Measurements from ENCODE around the gene MUS81.

The MUS81 gene

DNA sequence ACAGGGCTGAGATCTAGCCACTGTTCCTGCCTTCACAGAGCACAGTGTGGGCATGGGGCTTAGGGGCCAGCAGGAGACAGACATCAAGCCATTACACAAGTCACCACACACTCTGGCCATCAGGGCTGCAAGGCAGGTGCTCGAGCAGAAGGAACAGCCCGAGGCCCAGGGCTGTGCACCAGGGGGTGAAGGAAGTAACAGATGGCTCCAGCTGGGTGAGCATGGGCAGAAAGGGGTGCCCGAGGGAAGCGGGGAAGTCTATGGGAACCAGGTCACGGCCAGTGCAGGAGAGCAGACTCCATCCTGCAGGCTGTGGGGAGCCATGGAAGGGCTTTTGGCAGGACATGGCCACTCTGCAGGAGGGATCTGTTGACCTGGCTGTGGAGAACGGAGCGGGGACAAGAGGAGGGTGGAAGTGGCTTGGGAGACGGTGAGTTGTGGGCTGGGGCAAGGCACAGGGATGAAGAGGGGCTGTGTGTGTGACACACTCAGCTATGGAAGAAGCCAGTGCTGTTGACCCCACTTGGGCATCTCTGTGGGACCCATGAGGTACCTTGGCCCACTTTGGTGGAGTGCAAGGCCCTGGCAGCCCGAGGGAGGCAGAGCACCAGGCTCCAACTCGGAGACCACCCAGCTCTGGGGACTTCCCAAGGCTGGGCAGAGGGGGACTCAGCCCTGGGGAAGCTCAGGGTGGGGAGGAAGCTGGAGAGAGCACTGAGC, 55.0 kb downstream of the MUS81 start:
- TF ChIP-seq, protein P1, sequence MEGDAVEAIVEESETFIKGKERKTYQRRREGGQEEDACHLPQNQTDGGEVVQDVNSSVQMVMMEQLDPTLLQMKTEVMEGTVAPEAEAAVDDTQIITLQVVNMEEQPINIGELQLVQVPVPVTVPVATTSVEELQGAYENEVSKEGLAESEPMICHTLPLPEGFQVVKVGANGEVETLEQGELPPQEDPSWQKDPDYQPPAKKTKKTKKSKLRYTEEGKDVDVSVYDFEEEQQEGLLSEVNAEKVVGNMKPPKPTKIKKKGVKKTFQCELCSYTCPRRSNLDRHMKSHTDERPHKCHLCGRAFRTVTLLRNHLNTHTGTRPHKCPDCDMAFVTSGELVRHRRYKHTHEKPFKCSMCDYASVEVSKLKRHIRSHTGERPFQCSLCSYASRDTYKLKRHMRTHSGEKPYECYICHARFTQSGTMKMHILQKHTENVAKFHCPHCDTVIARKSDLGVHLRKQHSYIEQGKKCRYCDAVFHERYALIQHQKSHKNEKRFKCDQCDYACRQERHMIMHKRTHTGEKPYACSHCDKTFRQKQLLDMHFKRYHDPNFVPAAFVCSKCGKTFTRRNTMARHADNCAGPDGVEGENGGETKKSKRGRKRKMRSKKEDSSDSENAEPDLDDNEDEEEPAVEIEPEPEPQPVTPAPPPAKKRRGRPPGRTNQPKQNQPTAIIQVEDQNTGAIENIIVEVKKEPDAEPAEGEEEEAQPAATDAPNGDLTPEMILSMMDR (IDR thresholded peaks at IDR 0.05; ENCODE audit: low read depth, low read length, missing control alignments): no peak
- peak overlapping the region; percentile 99 for H3K4me3 ChIP-seq (replicated peaks; ENCODE audit: low read depth, low read length)
- DNase-seq (ENCODE audit: extremely low read depth, low read depth): no peak

DNA sequence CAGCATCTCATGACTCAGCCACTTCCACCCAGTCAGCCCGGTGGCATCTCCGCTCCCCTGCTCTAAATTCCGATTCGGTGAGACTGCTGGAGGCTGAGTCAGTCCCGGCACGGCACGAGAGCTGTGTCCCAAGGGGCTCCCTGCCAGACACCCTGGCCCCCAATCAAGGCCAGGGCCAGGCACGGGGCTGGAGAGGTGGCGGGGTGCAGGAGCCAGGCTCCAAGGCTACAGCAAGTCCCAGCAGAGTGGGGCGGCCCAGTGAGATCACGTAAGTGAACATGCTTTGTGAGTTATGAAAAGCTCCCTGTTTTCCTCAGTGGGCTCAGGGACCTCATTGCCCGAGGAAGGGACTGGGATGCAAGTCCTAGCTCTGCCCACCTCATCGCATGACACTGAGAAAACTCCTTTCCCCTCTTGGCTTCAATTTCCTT, 55.6 kb downstream of the MUS81 start:
- TF ChIP-seq, protein P1 (IDR thresholded peaks at IDR 0.05; ENCODE audit: low read depth, low read length, missing control alignments): no peak
- H3K4me3 ChIP-seq (replicated peaks; ENCODE audit: low read depth, low read length): peak overlapping the region; percentile 99
- peak; percentile 94 for DNase-seq (ENCODE audit: extremely low read depth, low read depth)

All from HFF-Myc (cell line).